GM19043 (cell line): Measurements from ENCODE around the gene CCDC80.

Experiments used
- ATAC-seq: cut with Tn5 transposase; IDR thresholded peaks from one replicate; pipeline ENCODE4 v1.9.1; 2021; ENCODE audit warnings: low read depth; ENCODE audit not compliant: unreplicated experiment

The CCDC80 gene, protein sequence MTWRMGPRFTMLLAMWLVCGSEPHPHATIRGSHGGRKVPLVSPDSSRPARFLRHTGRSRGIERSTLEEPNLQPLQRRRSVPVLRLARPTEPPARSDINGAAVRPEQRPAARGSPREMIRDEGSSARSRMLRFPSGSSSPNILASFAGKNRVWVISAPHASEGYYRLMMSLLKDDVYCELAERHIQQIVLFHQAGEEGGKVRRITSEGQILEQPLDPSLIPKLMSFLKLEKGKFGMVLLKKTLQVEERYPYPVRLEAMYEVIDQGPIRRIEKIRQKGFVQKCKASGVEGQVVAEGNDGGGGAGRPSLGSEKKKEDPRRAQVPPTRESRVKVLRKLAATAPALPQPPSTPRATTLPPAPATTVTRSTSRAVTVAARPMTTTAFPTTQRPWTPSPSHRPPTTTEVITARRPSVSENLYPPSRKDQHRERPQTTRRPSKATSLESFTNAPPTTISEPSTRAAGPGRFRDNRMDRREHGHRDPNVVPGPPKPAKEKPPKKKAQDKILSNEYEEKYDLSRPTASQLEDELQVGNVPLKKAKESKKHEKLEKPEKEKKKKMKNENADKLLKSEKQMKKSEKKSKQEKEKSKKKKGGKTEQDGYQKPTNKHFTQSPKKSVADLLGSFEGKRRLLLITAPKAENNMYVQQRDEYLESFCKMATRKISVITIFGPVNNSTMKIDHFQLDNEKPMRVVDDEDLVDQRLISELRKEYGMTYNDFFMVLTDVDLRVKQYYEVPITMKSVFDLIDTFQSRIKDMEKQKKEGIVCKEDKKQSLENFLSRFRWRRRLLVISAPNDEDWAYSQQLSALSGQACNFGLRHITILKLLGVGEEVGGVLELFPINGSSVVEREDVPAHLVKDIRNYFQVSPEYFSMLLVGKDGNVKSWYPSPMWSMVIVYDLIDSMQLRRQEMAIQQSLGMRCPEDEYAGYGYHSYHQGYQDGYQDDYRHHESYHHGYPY

DNA sequence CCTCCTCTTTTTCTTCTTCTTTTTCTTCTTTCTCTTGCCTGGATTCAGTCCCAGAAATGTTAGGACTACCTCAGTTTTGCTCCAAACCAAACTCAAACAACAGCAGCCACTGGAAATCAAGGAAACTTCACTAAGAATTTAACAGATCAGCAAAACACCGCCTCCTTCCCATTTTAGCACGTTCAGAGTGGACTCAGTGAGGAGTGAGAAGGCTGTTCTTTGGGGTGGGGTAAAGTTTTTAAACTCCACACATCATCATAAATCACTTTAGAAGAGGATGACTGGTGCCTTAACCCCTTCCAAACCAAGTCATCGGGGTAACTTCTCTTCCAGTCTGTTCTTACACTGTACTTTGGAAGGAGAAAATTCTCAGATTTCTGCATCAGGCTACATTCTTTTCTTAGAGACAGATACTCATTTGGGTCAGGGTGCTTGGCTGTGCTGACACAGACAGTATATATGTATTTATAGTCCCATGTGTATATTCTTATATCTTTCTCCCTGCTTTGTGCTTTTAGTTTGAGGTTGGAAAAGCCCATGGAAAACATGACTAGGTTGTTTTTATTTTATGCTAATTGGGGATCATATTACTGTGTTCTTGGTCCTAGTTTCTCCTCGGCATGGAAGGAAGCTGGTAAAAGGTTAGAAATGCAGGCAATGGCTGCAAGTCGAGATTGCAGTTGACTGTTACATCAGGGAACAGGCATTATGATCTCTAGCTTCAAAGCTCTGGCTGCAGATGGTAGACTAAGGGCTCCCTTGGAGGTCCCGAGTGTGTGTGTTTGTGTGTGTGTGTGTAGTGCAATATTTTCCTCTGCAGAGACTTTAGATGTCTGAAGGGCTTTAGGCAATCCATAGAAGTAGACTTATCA lies at the start of gene CCDC80:
CCDC80 (minus strand) TSS at position 214 of the 872 bp plus-strand sequence. CDS start 1,238 bp downstream, outside the sequence.
- no peak for ATAC-seq

DNA sequence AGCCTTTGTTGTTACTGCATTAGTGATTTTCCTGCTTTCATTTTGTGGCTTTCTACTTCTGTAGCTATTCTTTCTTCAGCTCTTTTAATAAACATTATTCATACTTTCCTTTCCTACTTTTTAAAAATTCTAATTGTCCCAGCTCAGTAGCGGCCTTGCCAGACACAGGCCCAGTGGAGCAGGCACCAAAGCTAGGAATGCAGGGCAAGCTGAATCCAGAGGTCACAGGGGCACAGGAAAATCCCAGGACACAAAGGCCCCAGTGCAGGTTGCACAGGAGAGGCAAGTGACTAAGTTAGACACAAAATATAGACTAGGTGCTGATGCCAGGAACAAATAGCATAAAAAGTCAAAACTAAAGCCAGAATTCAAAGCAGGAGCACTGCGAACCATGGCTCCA lies 49.0 kb upstream of the CCDC80 start:
- no peak for ATAC-seq

DNA sequence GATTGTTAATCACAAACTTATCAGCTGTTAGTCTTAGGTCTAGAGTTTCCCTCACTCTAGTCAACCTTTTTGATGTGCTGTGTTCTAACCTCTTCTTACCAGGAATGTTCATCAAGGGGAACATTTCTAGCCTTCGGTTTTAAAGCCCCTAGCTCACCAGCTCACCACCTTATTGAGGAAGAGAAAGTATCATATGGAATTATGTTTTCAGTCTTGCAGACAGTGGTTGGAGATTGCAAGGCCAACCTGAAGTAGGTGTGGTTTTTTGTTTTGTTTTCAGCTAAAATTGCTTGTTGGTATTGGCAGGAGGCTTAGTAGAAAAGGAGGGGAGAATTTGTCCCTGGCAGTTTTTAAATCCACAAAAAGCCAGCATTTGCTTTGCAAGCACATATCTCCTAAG lies 48.4 kb upstream of the CCDC80 start:
- ATAC-seq = no peak

DNA sequence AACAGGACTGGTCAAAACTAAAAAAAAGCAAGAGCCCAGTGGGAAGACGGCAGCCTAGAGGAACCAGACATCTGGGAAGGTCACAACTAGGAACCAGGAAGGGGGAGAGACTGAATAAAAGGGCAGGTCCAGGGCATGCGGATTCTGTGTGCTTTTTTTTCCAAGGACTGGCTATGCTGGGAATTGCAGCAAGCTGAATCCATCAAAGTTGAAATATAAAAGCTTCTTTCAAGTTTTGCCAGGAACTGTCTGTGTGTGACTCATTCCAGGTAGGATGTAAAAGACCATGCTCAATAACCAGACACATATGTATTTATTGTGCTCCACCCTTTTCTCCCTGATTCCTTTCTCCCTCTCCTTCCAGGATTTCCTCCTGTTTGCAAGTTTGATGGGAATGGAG lies 47.9 kb upstream of the CCDC80 start:
- ATAC-seq = no peak

DNA sequence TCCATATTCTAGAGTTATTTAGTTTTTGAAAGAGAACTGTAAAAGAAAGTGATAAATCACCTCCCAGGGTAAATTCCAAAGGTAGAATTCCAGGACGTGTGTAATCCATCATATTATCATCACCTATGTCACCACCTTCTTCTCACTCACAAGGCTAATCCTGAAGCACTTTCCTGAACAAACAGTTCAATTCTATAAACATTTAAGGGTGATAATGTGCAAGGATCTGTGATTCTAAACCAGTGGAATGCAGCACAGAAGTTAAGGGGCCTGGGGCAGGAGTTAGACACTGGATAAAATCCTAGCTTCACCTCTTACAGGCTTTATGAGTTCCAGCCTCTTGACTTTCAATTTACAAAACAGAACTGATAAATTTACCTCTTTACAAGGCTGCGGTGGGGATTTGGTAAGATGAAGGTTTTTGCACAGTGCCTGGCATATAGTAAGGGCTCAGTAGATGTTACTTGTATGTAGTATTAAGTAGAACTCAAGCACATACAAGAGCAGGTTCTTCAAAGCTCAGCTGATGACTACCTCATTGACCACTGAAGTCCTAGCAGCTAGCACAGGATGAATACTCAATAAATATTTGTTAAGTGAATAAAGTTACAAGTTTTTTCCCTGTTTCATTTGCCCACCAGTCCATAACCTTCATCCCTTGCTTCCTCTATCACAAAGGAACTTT lies 47.3 kb upstream of the CCDC80 start:
- no peak for ATAC-seq

DNA sequence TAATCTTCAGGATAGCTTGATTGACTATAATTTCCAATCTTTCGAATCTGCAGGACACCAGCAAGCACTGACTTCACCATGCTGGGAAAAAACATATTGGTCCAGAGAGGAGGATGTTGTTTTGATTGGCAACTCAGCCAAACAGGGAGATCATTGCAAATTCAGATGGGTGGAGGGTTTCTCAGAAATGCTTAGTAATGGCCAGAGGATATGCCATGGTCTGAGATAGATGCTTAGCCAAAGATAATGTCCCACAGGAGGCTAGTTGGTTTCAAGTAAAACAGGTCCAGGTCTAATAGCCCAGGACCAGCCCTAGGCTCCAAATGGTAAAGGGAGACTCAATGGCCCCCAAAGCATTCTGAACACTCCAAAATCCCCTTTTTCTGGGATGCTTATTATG lies 46.7 kb upstream of the CCDC80 start:
- ATAC-seq = no peak

DNA sequence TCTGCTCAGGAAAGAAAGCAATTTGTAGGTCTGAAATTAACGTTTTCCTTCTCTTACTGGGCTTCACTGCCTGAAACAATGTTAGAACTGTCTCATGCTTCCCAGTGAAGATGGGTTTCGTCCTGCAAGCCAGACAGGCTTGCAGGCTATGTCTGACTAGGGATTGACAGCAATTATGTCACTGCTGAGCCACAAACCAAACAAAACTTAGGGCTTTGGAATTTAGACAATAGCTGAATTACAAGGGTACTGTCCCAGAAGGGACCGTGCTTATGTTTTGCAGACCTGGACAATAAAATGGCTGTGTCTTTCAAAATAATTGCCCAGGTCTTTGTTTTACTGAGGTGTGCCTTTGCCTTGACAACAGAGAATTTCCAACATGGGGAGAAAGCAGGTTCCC lies 46.3 kb upstream of the CCDC80 start:
- no peak for ATAC-seq

DNA sequence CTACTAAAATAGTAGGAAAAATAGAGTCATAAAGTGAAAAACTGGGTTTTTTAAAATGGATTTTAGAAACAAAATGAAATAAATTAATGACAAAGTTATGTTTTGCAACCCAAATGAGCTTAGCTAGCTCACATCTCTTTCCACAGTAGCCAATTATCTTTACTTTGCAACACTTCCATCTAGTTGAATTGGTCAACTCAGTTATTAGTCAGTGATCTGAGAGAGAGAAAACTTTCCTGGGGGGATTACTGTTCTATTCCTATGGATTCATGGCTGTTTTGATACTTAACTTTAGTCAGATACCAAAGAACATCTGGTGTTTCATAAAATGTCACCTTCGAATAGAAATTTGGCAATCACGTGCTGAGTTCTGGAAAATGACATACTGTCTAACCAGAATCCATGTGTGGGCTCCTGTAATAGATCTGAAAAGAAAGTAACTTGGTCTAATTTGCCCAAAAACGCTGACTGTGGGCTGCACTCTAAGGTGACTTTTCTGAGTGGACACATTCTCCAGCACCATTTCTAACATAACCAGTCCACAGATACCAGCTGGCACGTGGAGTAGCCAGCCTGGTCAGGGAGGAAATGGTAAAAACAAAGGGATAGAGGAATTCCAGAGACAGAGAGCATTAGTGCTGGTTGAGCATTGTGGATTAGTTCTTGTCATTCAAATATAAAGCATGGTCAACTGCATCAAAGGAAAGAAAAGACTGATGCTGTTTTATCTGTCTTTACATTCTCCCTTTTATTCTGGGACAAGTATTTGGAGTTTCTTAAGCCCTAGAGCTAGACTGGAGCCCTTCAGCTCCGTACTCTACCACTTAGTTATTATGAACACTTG lies 45.2 kb upstream of the CCDC80 start:
- ATAC-seq = no peak

DNA sequence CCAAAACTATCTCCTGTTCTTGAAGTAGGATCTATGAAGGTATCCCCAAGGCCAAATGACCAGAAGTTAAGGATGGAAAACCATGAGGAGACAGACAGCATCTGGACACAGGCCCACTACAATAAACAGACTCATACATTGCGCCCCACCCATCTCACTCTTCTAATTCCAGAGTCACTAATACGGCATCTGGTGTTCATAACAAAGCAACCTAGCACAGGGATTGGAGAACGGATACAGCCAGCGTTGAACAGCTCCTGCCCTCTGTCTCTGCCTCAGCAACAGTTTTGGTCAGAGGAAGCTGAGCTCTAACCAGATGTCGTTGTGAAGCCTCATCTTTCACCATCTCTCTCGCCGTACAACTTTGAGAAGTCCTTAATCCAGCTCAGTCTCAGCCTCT lies 44.5 kb upstream of the CCDC80 start:
- ATAC-seq = no peak

DNA sequence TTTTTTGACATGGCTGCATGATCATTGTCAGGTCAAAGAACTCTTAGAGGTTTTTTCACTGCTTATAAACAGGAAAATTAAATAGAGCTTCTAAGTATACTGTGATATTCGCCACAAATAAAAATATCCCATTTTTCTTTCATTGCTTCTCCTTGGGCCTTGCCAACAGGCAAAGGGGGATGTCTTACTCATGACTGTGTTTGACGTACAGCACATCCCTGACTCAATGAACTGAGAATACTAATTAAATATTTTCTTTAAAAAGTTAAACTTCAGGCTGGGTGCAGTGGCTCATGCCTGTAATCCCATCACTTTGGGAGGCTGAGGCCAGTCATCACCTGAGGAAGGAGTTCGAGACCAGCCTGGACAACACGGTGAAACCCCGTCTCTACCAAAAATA lies 41.4 kb upstream of the CCDC80 start:
- no peak for ATAC-seq

DNA sequence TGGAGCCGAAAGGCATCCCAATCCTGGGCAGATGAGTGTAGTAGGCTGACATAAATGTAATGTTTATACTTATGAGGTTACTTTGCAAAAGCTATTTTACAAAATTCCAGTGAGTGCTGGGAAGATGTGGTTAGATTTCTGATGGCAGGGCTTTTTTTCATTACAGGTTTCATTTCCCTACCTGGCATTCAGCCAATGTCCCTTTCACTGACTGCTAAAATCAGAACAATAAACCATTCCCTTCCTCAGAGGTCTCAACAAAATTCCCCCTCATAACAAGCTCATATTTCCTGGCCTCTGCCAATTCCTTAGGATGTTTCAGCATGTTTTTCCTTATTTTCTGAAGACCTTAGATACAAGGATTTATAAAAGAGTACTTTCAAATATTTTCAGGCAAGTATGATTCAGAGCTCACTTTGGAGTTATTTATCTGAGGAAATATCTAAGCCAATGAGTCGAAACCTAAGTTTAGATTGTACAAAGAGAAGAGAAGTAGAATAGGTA lies 40.9 kb upstream of the CCDC80 start:
- ATAC-seq = no peak

DNA sequence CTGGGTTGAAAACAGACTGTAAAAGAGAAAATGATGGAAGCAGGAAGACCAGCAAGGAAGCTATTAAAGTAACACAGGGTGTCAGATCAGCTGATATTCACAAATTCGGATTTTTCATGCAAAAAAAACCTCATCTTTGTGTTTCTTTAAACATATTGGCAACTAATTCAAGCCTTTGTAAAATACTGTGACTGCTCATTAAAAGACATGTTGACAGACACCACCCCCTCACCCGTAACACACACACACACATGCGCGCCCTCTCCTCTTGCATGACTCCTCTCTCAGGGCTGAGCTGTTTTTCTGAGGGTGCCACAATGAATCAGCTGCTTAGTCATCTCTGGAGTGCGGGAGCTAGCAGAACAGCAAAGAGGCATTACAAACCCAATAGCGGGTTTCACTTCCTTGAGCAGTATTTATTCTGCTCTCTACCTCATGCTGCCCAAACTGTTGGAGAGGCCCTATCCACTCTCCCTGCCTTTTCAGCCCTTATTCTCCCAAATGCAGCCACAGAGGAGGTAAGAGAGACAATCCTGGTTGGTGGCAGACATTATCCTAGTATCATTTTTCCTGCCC lies 35.8 kb upstream of the CCDC80 start:
- ATAC-seq = peak; percentile 100

DNA sequence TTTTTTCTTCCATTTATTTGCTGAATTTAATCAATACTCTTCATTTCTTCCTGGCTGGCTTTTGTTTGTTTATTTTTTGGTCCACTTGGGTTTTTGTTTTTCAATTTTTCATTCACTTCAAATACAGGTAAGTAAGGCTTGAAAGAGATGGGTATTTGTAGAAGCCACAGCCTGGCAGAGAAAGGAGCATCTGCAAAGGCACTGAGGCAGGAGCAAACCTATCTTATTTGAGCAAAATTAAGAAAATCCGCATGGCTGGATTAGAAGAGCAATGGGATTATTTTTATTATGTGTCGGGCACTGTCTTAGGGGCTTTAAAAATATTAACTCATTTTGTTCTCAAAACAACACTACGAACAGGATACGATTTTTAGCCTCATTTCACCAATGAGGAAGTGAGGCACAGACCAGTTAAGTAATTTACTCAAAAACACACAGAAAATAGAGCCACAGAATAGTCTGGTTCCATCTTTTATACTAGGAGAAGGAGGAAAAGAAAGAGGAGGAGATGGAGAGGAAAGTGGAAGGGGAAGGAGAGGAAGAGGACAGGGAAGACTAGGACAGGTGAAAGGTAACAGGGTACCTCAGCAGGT lies 35.1 kb upstream of the CCDC80 start:
- ATAC-seq = no peak

DNA sequence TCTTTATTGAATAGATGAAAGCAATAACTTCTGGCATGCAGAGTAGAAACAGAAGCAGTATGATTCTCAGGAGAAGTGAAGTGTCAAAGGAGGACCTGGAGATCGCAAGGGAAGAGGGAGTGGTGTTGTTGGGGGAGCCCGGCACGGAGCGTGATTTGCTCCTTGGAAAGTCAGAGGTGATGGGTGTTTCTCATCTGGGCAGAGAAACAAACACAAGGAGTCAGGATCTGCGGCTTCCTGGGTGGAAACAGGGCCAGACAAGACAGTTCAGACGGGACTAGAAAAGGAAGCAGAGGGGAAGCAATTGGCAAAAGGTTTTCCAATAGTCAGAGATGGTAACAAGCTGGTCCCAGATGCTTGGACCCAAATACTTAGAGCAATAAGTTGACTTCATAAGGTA lies 34.4 kb upstream of the CCDC80 start:
- ATAC-seq = no peak

DNA sequence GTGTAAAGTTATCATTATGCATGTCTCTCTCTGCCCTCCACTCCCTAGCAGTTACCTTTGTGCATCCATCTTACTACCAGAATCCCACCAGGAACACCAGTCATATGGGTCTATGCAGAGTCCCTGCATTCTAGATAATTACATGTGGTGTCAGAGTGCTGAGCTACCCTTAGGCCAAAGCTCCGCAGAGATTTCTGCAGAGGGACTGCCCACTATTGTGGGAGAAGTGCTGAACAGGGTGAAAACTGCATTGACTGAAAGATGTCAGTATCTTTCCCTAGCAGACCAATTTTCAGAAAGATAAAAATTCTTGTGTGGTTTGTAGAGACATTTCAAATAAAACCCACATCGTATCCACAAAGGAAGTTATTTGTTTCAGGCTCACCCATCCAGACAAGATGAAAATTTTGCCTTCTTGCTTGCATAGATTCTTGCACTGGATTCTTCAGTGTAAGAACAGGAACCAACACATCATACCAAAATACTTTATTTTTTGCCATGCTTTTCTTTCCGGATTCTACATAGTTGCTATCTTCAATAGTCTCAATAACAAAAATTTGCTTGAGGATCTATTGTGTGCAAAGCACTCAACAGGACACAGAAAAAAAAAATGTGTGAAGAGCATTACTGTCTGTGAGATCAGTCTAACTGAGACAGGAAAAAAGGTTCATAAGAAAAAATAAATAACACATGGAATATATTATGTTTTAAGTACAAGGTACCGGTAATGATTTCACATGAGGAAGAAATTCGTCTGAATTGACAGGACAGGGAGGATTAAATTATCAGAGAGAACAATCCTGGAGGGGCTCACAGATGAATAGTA lies 32.0 kb upstream of the CCDC80 start:
- no peak for ATAC-seq

DNA sequence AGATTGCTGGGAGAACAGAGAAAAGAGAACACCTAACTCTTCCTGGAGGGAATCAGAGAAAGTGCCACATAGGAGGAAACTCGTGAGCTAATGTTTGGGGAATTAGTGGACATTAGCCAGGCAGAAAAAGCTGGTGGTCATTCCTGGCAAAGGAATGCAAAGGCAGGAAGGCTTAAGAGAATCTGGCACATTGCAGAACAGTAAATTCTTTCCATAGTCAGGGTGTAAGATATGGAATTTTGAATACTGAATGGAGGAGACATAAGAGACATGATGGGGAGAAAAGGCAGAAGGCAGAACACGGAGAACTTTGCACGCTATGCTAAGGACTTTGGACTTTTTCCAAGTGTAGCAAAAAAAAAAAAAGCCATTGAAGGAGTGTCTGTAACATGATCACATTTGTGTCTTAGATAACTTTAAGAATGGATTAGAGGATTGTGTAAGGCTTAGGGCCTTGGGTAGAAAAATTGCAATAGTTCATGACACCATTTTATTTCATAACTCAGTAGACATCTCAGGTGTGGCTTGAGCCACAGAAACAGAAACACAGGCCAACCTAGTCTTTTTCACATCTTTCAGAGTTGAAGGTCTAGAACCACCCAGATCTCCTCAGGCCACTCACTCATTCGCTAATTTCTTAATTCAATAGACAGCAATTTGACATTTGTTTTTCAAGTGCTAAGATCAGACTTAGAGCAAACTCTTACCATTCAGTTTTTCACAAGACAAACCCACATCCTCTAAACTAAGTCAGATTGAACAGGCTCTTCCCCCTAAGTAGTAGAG lies 31.2 kb upstream of the CCDC80 start:
- no peak for ATAC-seq

DNA sequence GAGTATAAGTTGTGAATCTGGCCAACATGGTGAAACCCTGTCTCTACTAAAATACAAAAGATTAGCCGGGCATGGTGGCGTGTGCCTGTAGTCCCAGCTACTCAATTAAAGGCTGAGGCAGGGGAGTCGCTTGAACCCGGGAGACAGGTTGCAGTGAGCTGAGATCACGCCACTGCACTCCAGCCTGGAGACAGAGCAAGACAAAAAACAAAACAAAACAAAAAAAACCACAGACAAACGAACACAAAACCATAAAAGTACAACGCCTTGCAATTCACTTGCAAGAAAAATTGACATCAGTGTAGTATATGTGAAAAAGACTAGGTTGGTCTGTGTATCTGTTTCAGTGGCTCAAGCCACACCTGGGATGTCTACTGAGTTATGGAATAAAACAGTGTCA lies 29.9 kb upstream of the CCDC80 start:
- no peak for ATAC-seq
